Measurements from ENCODE around the gene NFIX.

GRCh38 chr19:12987190-12987589, 8.1 kb upstream of the NFIX start:
- TF ChIP-seq CTCF (IDR thresholded peaks at IDR 0.05) (no peak), EZH2 (IDR thresholded peaks at IDR 0.05; ENCODE audit: borderline replicate concordance, insufficient read depth, low read depth, low read length, poor library complexity, severe bottlenecking) (no peak)
